Ovary (tissue), 9 donors: ENCODE measurements around the gene GPR107. TPM values are rescaled to one million over a fixed set of nuclear protein-coding genes. Genes with fewer than 3 reads are reported as not detected.

Source experiments
- DNase-seq, 5 donors: peaks; one replicate each; pipeline ENCODE4 v3.0.0-alpha.2; 2019 to 2020
- H3K27ac ChIP-seq, 2 donors: fragments of 200-600 bp; one replicate each; pipeline versions ENCODE4 v1.5.1 to v1.8.0; 2019 to 2022
- H3K27me3 ChIP-seq: fragments of 200-600 bp; one replicate; pipeline ENCODE4 v1.8.0; 2022
- H3K36me3 ChIP-seq: fragments of 200-600 bp; sonication (generic); one replicate; pipeline ENCODE4 v1.5.1; 2019
- H3K4me1 ChIP-seq: one replicate; pipeline ENCODE4 v1.8.1; 2013; ENCODE audit warnings: mild to moderate bottlenecking, moderate library complexity; ENCODE audit not compliant: insufficient read depth
- H3K4me3 ChIP-seq: fragments of 200-600 bp; sonication (generic); one replicate; pipeline ENCODE4 v1.5.1; 2017
- H3K9me3 ChIP-seq, 2 donors: fragments of 200-600 bp in 1 of 2; sonication (generic) in 1 of 2; one replicate each; pipeline versions ENCODE4 v1.5.1 to v1.8.1; 2013 to 2019; ENCODE audit warnings: mild to moderate bottlenecking in 1 of 2, moderate library complexity in 1 of 2
- EP300 ChIP-seq: sonication (generic); formaldehyde crosslinking; IDR thresholded peaks from one replicate; pipeline ENCODE4 v1.6.1; 2017; ENCODE audit warnings: antibody characterized with exemption
- POLR2A ChIP-seq: fragments of 450-650 bp; IDR thresholded peaks from one replicate; pipeline ENCODE4 v1.6.1; 2017; ENCODE audit warnings: antibody characterized with exemption, mild to moderate bottlenecking, moderate library complexity
- WGBS, 3 donors: extraction: QIAGEN DNeasy Blood & Tissue Kit in 1 of 3; methylation state at CpG; one replicate each; pipeline versions ENCODE4 v1.1.5 to v1.1.7; 2013 to 2017; 5-methylcytosine and 5-hydroxymethylcytosine counted together
- intact Hi-C, 4 donors: fragments of 100-400 bp; cut with DNase I; formaldehyde crosslinking; loops; one replicate each; pipeline versions ENCODE4 v1.11.0 to v1.15.1; 2022 to 2023
- polyA plus RNA-seq, 2 donors: library from polyadenylated mRNA; stranded (reverse); fragments of 200-250 nt in 1 of 2; fragments of 350-450 nt in 1 of 2; fragmentation: Illumina TruSeq in 1 of 2; extraction: RNeasy Lipid Tissue Mini Kit (QIAGEN cat#74804) in 1 of 2; gene quantifications; one replicate each; pipeline ENCODE4 v1.2.3, GENCODE V29; 2013 to 2014
- small RNA-seq: library from RNA; depleted of rRNA; stranded (forward); fragments of <200 nt; gene quantifications from one replicate; pipeline ENCODE3, GENCODE V24; 2016
- total RNA-seq, 7 donors: library from RNA; depleted of rRNA in 2 of 7; stranded (reverse); fragments of >200 nt in 2 of 7; fragmentation: NEBNext Ultra II Directional in 3 of 7; extraction: Animal tissue kit (Norgen Biotek cat#: 25700) in 3 of 7; gene quantifications; one replicate each; pipeline versions ENCODE4 v1.1.0 to v1.2.4, GENCODE V29; 2016 to 2023
- TF ChIP-seq, protein P1 (sequence below), 3 donors: fragments of 450-650 bp in 2 of 3; fragments of 200-600 bp in 1 of 3; IDR thresholded peaks; one replicate each; pipeline versions ENCODE4 v1.5.1 to v1.8.0; 2016 to 2022; ENCODE audit warnings: antibody characterized with exemption in 3 of 3, mild to moderate bottlenecking in 1 of 3
- donor health status: DM: no; HTN: no; CAD: no; lungs with moderate emphysema.
- donor health status: DM: no; HTN: no; CAD: no.
- donor health status: Bipolar disorder and iron deficiency.
- donor health status: DM: yes; HTN: yes; CAD: no.
- donor health status: DM: no; HTN: no; CAD: no.
- donor health status: DM: yes; HTN: yes; CAD: no.

Gene GPR107
- total and polyA plus RNA-seq, 9 donors, result 11.6 to 44.0 (median 28.3) TPM

DNA sequence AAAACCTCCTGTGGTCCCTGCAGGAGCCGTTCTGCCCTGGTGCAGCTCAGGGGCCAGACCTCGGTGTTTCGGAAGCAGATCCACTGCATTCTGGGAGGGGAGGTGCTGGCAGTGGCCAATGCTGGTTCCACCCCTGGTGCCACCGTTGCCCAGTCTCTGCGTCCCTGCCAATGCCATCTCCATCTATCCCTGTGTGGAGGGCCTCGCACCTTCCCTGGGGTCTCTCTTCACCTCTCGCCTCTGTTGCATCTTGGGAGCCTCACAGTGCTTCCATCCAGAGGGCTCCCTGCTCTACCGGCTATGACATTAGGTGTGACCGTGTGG, 133.8 kb downstream of the GPR107 start:
- no peaks in the 10 kb centered on the region for H3K36me3 ChIP-seq
- intact Hi-C loops, result no loop called here
- 62 to 69% (median 68%) methylated on average over 9 of the region's 9 CpGs for WGBS, 3 donors
- H3K4me1 ChIP-seq, result peaks cover 25% of the 10 kb centered on the region
- no peaks in the 10 kb centered on the region for H3K27me3 ChIP-seq
- DNase-seq, result no peak
- peak overlapping the region; percentile 17 for H3K4me3 ChIP-seq
- H3K9me3 ChIP-seq, result no peaks in the 10 kb centered on the region
- H3K27ac ChIP-seq, result peak overlapping the region; percentile 25 to 76
- no peak for TF ChIP-seq EP300
- TF ChIP-seq POLR2A, result no peak
- TF ChIP-seq, protein P1, sequence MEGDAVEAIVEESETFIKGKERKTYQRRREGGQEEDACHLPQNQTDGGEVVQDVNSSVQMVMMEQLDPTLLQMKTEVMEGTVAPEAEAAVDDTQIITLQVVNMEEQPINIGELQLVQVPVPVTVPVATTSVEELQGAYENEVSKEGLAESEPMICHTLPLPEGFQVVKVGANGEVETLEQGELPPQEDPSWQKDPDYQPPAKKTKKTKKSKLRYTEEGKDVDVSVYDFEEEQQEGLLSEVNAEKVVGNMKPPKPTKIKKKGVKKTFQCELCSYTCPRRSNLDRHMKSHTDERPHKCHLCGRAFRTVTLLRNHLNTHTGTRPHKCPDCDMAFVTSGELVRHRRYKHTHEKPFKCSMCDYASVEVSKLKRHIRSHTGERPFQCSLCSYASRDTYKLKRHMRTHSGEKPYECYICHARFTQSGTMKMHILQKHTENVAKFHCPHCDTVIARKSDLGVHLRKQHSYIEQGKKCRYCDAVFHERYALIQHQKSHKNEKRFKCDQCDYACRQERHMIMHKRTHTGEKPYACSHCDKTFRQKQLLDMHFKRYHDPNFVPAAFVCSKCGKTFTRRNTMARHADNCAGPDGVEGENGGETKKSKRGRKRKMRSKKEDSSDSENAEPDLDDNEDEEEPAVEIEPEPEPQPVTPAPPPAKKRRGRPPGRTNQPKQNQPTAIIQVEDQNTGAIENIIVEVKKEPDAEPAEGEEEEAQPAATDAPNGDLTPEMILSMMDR (IDR thresholded peaks at IDR 0.05), result no peak

DNA sequence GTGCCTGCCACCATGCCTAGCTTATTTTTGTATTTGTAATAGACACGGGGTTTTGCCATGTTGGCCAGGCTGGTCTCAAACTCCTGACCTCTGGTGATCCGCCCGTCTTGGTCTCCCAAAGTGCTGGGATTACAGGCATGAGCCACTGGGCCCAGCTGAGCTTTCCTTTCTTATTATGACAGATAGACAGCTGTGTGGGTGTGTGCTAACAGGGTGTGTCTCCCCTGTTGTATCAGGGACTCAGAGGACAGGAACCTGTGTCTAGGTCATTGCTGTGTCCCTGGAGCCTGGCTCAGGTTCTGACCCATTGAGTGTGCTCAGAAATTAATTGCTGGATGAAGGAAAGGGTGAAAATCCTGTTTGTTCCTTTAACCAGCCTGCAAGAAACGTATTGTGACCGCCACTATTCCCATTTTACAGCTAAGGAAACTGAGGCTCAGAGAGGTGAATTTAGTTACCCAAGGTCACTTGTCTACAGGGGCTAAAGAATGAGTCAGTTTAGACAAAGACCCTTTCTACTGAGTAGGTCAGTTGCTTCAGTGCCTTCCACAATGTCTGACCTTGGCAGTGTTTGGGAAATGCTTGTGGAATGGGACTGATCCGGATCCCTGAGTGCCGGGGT, 135.3 kb downstream of the GPR107 start:
- Histone ChIP-seq H3K27me3 (no peaks in the 10 kb centered on the region), H3K4me1 (peaks cover 28% of the 10 kb centered on the region), H3K36me3 (no peaks in the 10 kb centered on the region), H3K9me3 (no peaks in the 10 kb centered on the region), H3K4me3 (no peak overlapping the region), H3K27ac (no peak overlapping the region)
- intact Hi-C loops, result no loop called here
- 79 to 91% (median 85%) methylated on average over 7 of the region's 7 CpGs for WGBS, 3 donors
- DNase-seq, result no peak
- TF ChIP-seq, protein P1 (IDR thresholded peaks at IDR 0.05), result no peak
- TF ChIP-seq EP300 (no peak), POLR2A (no peak)

Small RNA genes within 50 kb of the gene (small RNA-seq; reads per million reads assigned to genes)
- not detected for gene RF00019

Other genes with a start within 250 kb of the GPR107 start
- 10 to 100 TPM; 23.5 to 32.7 (median 27.1) TPM for gene TOR1A, start 229.8 kb upstream of the GPR107 start, total RNA-seq
- 10 to 100 TPM; 24.9 to 45.6 TPM for gene TOR1A, start 229.8 kb upstream of the GPR107 start, polyA plus RNA-seq
- 10 to 100 TPM; 34.1 to 45.7 (median 37.0) TPM for gene C9orf78, start 218.6 kb upstream of the GPR107 start, total RNA-seq
- gene C9orf78, start 218.6 kb upstream of the GPR107 start, polyA plus RNA-seq, result 100 to 1,000 TPM in 1 of 2 donors, 10 to 100 TPM in 1; 55.4 to 130 TPM
- 10 to 100 TPM; 14.5 to 39.8 (median 32.4) TPM for gene USP20, start 218.4 kb upstream of the GPR107 start, total RNA-seq
- gene USP20, start 218.4 kb upstream of the GPR107 start, polyA plus RNA-seq, result 10 to 100 TPM in 1 of 2 donors, 1 to 10 TPM in 1; 6.8 to 29.7 TPM
- 10 to 100 TPM; 22.4 to 57.8 (median 49.0) TPM for gene FNBP1, start 10.7 kb upstream of the GPR107 start, total RNA-seq
- gene FNBP1, start 10.7 kb upstream of the GPR107 start, polyA plus RNA-seq, result 10 to 100 TPM; 18.0 to 61.5 TPM
- 10 to 100 TPM in 6 of 7 donors, 1 to 10 TPM in 1; 3.6 to 46.7 (median 29.5) TPM for gene NCS1, start 118.5 kb downstream of the GPR107 start, total RNA-seq
- 10 to 100 TPM in 1 of 2 donors, 1 to 10 TPM in 1; 8.1 to 15.5 TPM for gene NCS1, start 118.5 kb downstream of the GPR107 start, polyA plus RNA-seq
- 1 to 10 TPM in 3 of 7 donors, under 1 TPM in 4; 0.12 to 4.2 (median 0.96) TPM for gene HMCN2, start 211.9 kb downstream of the GPR107 start, total RNA-seq
- gene HMCN2, start 211.9 kb downstream of the GPR107 start, polyA plus RNA-seq, result 1 to 10 TPM in 1 of 2 donors, under 1 TPM in 1; 0.98 to 1.5 TPM